ENCODE data around the gene OXSR1.

- TF ChIP-seq, protein P1, sequence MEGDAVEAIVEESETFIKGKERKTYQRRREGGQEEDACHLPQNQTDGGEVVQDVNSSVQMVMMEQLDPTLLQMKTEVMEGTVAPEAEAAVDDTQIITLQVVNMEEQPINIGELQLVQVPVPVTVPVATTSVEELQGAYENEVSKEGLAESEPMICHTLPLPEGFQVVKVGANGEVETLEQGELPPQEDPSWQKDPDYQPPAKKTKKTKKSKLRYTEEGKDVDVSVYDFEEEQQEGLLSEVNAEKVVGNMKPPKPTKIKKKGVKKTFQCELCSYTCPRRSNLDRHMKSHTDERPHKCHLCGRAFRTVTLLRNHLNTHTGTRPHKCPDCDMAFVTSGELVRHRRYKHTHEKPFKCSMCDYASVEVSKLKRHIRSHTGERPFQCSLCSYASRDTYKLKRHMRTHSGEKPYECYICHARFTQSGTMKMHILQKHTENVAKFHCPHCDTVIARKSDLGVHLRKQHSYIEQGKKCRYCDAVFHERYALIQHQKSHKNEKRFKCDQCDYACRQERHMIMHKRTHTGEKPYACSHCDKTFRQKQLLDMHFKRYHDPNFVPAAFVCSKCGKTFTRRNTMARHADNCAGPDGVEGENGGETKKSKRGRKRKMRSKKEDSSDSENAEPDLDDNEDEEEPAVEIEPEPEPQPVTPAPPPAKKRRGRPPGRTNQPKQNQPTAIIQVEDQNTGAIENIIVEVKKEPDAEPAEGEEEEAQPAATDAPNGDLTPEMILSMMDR (IDR thresholded peaks at IDR 0.05): no peak
- TF ChIP-seq POLR2A (IDR thresholded peaks at IDR 0.05): no peak
These were observed 39.0 kb upstream of the OXSR1 start for GRCh38 chr3:38126121-38126892.

Data from esophagus squamous epithelium (tissue), 4 donors.